ENCODE measurements around the gene FOXL3.
A peak's percentile ranks its signal among the peaks of the same experiment; 100 is the strongest.

Gene FOXL3

GRCh38 chr7:326273-326672 lies 36.3 kb downstream of the FOXL3 start:
- no peak for DNase-seq (ENCODE audit: low read depth)
- TF ChIP-seq, protein P1, sequence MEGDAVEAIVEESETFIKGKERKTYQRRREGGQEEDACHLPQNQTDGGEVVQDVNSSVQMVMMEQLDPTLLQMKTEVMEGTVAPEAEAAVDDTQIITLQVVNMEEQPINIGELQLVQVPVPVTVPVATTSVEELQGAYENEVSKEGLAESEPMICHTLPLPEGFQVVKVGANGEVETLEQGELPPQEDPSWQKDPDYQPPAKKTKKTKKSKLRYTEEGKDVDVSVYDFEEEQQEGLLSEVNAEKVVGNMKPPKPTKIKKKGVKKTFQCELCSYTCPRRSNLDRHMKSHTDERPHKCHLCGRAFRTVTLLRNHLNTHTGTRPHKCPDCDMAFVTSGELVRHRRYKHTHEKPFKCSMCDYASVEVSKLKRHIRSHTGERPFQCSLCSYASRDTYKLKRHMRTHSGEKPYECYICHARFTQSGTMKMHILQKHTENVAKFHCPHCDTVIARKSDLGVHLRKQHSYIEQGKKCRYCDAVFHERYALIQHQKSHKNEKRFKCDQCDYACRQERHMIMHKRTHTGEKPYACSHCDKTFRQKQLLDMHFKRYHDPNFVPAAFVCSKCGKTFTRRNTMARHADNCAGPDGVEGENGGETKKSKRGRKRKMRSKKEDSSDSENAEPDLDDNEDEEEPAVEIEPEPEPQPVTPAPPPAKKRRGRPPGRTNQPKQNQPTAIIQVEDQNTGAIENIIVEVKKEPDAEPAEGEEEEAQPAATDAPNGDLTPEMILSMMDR (conservative IDR thresholded peaks at IDR 0.05; ENCODE audit: low read depth, low read length), result no peak
- H3K4me3 ChIP-seq (ENCODE audit: low read depth, low read length), result no peak overlapping the region

DNA sequence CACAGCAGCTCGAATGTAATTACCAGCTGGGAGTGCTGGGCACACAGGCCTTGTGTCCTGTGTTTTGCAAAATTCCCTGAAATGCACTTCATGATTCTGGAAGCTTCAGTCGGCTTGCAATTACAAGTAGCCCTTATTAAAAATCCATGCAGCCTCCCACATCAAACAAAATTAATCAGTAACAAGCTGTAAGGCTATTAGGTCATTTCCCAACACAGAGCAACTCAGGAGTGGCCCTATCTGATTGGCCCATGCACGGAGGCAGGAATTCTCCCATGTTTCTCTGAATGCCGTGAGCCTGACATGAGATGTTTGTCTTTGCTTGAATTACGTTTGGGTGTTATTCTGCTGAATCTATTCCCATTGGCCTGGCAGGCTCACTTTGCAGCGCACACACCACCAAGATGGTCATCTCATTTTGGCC lies 36.9 kb downstream of the FOXL3 start:
- peak; percentile 46 for DNase-seq (ENCODE audit: low read depth)
- TF ChIP-seq, protein P1 (conservative IDR thresholded peaks at IDR 0.05; ENCODE audit: low read depth, low read length), result no peak
- H3K4me3 ChIP-seq (ENCODE audit: low read depth, low read length), result no peak overlapping the region

- TF ChIP-seq, protein P1 (conservative IDR thresholded peaks at IDR 0.05; ENCODE audit: low read depth, low read length), result no peak
- H3K4me3 ChIP-seq (ENCODE audit: low read depth, low read length), result no peak overlapping the region
- no peak for DNase-seq (ENCODE audit: low read depth)
Observed at GRCh38 chr7:327233-327931, 37.4 kb downstream of the FOXL3 start.

- no peak for DNase-seq (ENCODE audit: low read depth)
- H3K4me3 ChIP-seq (ENCODE audit: low read depth, low read length), result no peak overlapping the region
- TF ChIP-seq, protein P1 (conservative IDR thresholded peaks at IDR 0.05; ENCODE audit: low read depth, low read length), result no peak
Observed at GRCh38 chr7:327991-328702, 38.2 kb downstream of the FOXL3 start.

DNA sequence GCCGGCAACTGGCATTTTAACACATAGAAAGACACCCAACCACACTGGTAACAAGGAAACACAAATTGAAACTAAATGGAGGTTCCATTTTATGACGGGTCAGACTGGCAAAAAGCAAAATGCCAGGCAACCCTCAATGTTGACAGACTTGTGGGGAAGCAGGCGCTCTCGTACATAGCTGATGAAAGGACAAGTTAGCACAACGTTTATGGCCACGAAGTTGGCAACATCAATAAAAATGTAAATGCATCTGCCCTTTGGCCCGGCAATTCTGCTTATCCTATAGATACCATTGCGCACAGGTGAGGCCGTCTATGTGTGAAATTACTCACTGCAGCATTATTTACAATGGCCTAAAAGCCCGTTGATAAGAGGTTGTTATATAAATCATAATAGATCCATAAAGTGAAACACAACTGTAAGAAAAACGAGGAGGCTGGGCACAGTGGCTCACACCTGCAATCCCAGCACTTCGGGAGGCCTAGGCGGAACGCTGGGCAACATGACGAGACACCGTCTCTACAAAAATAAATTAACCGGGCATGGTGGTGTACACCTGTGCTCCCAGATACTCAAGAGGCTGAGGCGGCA lies 39.8 kb downstream of the FOXL3 start:
- H3K4me3 ChIP-seq (ENCODE audit: low read depth, low read length), result no peak overlapping the region
- no peak for DNase-seq (ENCODE audit: low read depth)
- TF ChIP-seq, protein P1 (conservative IDR thresholded peaks at IDR 0.05; ENCODE audit: low read depth, low read length), result no peak

- TF ChIP-seq, protein P1 (conservative IDR thresholded peaks at IDR 0.05; ENCODE audit: low read depth, low read length), result no peak
- H3K4me3 ChIP-seq (ENCODE audit: low read depth, low read length), result no peak overlapping the region
- no peak for DNase-seq (ENCODE audit: low read depth)
Observed at GRCh38 chr7:330511-331230, 40.7 kb downstream of the FOXL3 start.
